Measurements from ENCODE around the gene UNC13D. TPM values are rescaled to one million over a fixed set of nuclear protein-coding genes. Genes with fewer than 3 reads are reported as not detected.

Gene UNC13D
- total and polyA plus RNA-seq, 9 of the 15 experiments (the other 6 are each of a cell fraction or from before 2014, with no cell fraction given): 0.86 to 244 (median 69.2) TPM

DNA sequence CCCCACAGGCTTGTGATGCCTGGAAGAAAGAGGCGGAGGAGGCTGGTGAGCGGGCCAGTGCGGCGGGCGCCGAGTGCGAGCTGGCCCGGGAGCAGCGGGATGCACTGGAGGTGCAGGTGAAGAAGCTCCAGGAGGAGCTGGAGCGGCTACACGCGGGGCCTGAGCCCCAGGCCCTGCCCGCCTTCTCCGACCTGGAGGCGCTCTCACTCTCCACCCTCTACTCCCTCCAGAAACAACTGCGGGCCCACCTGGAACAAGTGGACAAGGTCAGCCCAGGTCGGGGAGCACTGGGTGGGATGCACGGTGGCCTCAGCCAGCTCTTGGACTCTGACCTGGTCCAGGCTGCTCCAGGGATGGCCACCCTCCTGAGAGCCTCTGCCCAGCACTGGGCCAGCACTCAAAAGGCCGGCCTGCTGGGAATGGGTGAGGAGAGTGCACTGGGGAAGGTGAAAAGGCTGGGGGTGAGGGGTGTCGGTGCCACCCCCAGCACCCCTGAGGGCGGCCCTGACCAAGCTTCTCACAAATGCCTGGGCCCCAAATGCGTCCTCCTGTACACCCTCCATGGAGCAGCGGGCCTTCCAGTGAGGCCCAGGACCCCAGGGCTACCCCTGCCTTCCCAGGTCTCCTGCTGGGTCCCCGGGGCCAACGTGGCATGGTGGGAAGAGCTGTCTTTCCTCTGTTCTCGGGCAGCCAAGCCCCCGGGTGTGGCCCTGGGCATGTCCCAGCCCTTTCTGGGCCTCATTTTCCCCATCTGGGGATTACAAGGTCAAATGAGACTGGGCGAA lies 20.8 kb downstream of the UNC13D start:
- BruUV-seq (replicated peaks): no TSS peak
- WGBS (ENCODE audit: insufficient coverage, low coverage, missing lambda C conversion rate): 83% methylated on average over 18 of the region's 28 CpGs
- no peak for DNase-seq (ENCODE audit: extremely low read depth in 1 of 4, low spot score in 3 of 4)
- Histone ChIP-seq H3K9me1 (ENCODE audit: control insufficient read depth, insufficient read depth, low read length) (no peaks in the 10 kb centered on the region), H3K27me3 (ENCODE audit: control insufficient read depth in 2 of 2, insufficient read depth in 2 of 2, low read length in 2 of 2) (no peaks in the 10 kb centered on the region), H2AFZ (ENCODE audit: low read depth, low read length) (no peak overlapping the region), H4K20me1 (replicated peaks; ENCODE audit: control insufficient read depth, insufficient read depth, low read length) (no peaks in the 10 kb centered on the region), H3K9ac (ENCODE audit: insufficient read depth in 1 of 2, low read depth in 2 of 2, low read length in 2 of 2) (peak overlapping the region in 1 of 2 experiments; percentile 2; a peak in 2 of 4 replicates), H3K79me2 (ENCODE audit: control insufficient read depth, insufficient read depth, low read length) (no peaks in the 10 kb centered on the region), H3K4me3 (no peak overlapping the region), H3K4me1 (replicated peaks in 1 of 2; ENCODE audit: control insufficient read depth in 2 of 2, insufficient read depth in 2 of 2, low read length in 2 of 2) (peaks cover 0 to 42% of the 10 kb centered on the region in 2 experiments; a peak in 1 of 5 replicates), H3K4me2 (ENCODE audit: insufficient read depth, low read length) (no peak overlapping the region), H3K27ac (ENCODE audit: extremely low read depth, low read depth, low read length) (no peak overlapping the region), H3K9me3 (replicated peaks; ENCODE audit: control insufficient read depth, insufficient read depth, low read depth, low read length) (no peaks in the 10 kb centered on the region), H3K36me3 (ENCODE audit: control insufficient read depth, insufficient read depth, low read length) (peaks cover 78% of the 10 kb centered on the region; the same call in 2 of the 3 replicates)
- ChIA-PET CTCF (ENCODE audit: low intra/inter-chr PET ratio) (no interaction called here), POLR2A (interaction anchor here (0.5 to 8.0 kb wide), 8 partner anchors 8 to 417 kb away, joined by 3 to 121 read pairs (median 12); partner anchors contain the start of genes RNF157, UNK and WBP2)
- no peak for FAIRE-seq
- in situ Hi-C loops (cut with MboI): no loop called here
- ATAC-seq: no peak
- intact Hi-C loops (cut with micrococcal nuclease): no loop called here
- TF ChIP-seq RBBP5 (IDR thresholded peaks at IDR 0.05; ENCODE audit: borderline replicate concordance, insufficient read depth, low read length, poor library complexity, severe bottlenecking): no peak
- no peak for TF ChIP-seq MTA2 (IDR thresholded peaks at IDR 0.05; ENCODE audit: low read depth)
- TF ChIP-seq, protein P1, sequence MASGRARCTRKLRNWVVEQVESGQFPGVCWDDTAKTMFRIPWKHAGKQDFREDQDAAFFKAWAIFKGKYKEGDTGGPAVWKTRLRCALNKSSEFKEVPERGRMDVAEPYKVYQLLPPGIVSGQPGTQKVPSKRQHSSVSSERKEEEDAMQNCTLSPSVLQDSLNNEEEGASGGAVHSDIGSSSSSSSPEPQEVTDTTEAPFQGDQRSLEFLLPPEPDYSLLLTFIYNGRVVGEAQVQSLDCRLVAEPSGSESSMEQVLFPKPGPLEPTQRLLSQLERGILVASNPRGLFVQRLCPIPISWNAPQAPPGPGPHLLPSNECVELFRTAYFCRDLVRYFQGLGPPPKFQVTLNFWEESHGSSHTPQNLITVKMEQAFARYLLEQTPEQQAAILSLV (tag; IDR thresholded peaks at IDR 0.05): no peak
- TF ChIP-seq ZNF584 (CRISPR knock-in tag; IDR thresholded peaks at IDR 0.05; ENCODE audit: low read depth): no peak
- TF ChIP-seq EHMT2 (IDR thresholded peaks at IDR 0.05): no peak
- peak; percentile 34 for TF ChIP-seq FIP1L1 (IDR thresholded peaks at IDR 0.05; ENCODE audit: low read depth, low read length, poor library complexity, severe bottlenecking)
- TF ChIP-seq ZNF830 (CRISPR knock-in tag; IDR thresholded peaks at IDR 0.05): 0 out of 2 replicates have a peak, but pooled peaks have one; percentile 22
- no peak for TF ChIP-seq NCOR1 (IDR thresholded peaks at IDR 0.05)
- TF ChIP-seq GMEB1 (CRISPR knock-in tag; IDR thresholded peaks at IDR 0.05): no peak
- peak; percentile 57; the same call in 1 of the 2 replicates for TF ChIP-seq RBFOX2 (IDR thresholded peaks at IDR 0.05; ENCODE audit: low read depth, low read length)
- 0 out of 2 replicates have a peak, but pooled peaks have one; percentile 12 for TF ChIP-seq MYNN (IDR thresholded peaks at IDR 0.05)
- no peak for TF ChIP-seq MYNN (CRISPR knock-in tag; IDR thresholded peaks at IDR 0.05)
- no peak for TF ChIP-seq ZC3H4 (CRISPR knock-in tag; IDR thresholded peaks at IDR 0.05; ENCODE audit: borderline replicate concordance)
- TF ChIP-seq NR4A1 (CRISPR knock-in tag; IDR thresholded peaks at IDR 0.05): no peak
- TF ChIP-seq NR4A1 (tag; IDR thresholded peaks at IDR 0.05): no peak
- TF ChIP-seq, protein P2, sequence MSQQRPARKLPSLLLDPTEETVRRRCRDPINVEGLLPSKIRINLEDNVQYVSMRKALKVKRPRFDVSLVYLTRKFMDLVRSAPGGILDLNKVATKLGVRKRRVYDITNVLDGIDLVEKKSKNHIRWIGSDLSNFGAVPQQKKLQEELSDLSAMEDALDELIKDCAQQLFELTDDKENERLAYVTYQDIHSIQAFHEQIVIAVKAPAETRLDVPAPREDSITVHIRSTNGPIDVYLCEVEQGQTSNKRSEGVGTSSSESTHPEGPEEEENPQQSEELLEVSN (IDR thresholded peaks at IDR 0.05; ENCODE audit: borderline replicate concordance in 1 of 2, extremely low read depth in 1 of 2, insufficient read depth in 1 of 2, insufficient read length in 1 of 2, low read depth in 1 of 2, low read length in 1 of 2, poor library complexity in 1 of 2, severe bottlenecking in 1 of 2): no peak
- no peak for TF ChIP-seq MAFF (IDR thresholded peaks at IDR 0.05; ENCODE audit: low read length)
- no peak for TF ChIP-seq PURB (CRISPR knock-in tag; IDR thresholded peaks at IDR 0.05; ENCODE audit: low read depth)
